HG03103 (cell line): ENCODE results near the gene DAPK1.

ENCODE experiments used
- ATAC-seq: cut with Tn5 transposase; IDR thresholded peaks from one replicate; pipeline ENCODE4 v1.9.1; 2021; ENCODE audit warnings: low read depth; ENCODE audit not compliant: unreplicated experiment

Gene DAPK1

DNA sequence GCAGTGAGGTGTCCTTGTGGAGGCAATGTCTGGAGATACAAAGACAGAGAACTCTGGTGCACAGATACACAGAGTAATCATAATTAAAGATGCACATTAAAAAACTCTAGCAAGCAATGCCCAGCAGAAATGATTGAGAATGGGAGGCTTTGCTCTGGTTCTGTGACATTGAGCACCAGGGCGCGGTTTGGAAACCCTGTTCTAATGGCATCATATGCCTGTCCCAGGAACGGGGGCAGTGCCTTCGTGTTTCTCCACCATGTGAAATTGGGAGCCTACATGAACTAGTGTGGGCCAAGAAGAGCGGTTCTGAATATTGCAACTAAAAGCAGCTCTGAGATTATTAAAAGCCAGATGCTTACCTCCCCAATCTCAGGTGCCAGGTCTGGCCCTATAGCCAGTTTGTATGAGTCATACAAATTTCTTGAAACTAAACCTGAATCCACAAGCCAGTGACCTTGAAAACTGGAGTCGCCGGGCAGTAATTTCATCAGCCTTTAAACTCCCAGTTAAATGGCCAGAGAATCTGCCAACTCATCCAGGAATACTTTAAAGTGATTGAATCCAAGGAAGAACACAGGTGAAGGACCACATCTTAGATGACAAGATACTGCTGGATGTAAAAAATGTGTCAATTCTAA lies 206.1 kb downstream of the DAPK1 start:
- no peak for ATAC-seq

DNA sequence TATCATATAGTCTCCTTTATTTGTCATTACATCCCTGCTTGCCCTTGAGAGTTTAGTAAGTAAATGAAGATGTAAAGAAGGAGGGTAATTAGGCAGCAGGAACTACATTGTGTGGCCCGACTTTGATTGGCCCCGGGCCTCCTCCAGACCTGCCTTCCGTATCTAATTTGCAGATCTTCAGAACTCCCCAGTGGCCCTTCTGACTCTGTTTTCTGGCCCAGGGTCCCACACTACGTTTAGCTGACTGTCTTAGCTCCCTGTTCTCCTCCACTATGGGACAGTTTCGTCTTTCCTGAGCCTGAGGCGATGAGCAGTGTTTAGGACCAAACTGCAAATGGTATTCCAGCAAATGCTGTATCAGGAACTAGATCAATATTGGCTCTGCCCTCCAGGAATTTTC lies 206.7 kb downstream of the DAPK1 start:
- no peak for ATAC-seq

DNA sequence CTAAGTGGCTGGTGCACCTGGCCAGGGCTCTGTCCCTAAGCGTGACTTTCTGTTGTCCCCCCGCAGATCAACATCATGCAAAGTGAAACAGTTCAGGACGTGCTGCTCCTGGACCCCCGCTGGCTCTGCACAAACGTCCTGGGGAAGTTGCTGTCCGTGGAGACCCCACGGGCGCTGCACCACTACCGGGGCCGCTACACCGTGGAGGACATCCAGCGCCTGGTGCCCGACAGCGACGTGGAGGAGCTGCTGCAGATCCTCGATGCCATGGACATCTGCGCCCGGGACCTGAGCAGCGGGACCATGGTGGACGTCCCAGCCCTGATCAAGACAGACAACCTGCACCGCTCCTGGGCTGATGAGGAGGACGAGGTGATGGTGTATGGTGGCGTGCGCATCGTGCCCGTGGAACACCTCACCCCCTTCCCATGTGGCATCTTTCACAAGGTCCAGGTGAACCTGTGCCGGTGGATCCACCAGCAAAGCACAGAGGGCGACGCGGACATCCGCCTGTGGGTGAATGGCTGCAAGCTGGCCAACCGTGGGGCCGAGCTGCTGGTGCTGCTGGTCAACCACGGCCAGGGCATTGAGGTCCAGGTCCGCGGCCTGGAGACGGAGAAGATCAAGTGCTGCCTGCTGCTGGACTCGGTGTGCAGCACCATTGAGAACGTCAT lies 208.5 kb downstream of the DAPK1 start:
- ATAC-seq: no peak

DNA sequence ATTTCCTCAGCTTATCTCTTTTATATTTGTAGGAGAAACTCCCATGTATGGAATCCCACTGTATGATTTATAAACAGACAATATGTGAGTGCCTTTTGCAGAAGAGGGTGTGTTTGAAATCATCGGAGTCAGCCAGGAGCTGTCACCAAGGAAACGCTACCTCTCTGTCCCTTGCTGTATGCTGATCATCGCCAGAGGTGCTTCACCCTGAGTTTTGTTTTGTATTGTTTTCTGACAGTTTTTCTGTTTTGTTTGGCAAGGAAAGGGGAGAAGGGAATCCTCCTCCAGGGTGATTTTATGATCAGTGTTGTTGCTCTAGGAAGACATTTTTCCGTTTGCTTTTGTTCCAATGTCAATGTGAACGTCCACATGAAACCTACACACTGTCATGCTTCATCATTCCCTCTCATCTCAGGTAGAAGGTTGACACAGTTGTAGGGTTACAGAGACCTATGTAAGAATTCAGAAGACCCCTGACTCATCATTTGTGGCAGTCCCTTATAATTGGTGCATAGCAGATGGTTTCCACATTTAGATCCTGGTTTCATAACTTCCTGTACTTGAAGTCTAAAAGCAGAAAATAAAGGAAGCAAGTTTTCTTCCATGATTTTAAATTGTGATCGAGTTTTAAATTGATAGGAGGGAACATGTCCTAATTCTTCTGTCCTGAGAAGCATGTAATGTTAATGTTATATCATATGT lies 210.3 kb downstream of the DAPK1 start:
- no peak for ATAC-seq

DNA sequence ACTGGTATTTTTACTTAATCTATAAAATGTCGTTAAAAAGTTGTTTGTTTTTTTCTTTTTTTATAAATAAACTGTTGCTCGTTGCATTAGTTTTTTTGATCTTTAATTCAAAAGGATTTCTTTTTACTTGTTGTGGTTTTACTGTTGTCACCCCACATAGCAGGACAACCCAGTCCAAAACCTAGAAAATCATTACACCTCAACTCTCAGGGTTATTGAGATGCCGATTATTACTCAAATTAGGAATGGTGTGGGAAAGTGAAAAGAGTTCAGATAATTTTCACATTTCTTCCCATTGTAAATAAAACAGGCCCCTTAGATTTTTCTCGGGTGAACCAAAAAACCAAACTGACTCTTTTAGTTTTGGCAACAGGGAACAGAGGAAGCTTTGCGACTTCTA lies 210.9 kb downstream of the DAPK1 start:
- no peak for ATAC-seq

DNA sequence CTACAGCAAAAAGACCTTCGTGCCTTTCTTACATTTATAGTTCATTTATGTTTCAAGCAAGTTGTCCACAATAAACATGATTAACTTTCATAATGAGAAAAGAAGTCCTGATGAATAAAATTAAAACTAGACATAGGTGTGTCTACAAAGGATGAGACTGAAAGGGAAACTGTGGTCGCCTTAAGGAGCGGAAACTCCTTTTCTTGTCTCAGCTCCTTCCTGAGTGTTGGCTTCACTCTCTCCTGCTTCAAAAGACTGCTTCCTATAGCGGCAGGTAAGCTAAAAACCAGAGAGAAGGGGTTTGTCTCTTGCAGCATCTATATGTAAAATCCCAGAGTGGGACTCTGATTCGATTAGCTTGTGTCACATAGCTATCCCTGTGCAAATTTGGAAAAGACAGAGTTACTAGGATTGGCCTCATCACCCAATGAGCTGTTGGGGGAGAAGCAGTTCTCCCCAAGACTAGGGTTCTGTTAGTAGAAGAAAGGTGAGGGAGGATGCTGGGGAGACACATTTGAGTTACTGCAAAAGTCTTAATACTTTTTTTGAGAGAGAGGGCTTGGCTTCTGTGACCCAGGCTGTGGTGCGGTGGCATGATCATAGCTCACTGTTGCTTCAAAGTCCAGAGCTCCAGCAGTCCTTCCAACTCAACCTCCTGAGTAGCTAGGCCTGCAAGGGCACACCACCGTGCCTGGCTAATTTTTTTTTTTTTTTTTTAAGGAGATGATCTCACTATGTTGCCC lies 211.5 kb downstream of the DAPK1 start:
- no peak for ATAC-seq

DNA sequence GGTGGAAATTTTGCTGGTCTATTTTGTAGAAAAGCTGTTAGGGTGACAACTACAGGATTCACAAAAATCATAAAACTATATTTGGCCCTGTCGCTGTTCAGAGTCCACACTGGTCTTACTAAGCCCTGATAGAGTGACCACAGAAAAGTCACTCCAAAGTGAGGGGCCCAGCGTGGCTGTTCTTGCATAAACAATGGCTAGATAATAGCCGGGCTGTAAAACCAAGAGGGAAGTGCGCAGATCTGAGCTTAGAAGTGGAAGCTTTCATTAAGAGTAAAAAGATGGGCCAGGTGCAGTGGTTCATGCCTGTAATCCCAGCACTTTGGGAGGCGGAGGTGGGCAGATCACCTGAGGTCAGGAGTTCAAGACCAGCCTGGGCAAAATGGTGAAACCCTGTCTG lies 212.8 kb downstream of the DAPK1 start:
- ATAC-seq: no peak

DNA sequence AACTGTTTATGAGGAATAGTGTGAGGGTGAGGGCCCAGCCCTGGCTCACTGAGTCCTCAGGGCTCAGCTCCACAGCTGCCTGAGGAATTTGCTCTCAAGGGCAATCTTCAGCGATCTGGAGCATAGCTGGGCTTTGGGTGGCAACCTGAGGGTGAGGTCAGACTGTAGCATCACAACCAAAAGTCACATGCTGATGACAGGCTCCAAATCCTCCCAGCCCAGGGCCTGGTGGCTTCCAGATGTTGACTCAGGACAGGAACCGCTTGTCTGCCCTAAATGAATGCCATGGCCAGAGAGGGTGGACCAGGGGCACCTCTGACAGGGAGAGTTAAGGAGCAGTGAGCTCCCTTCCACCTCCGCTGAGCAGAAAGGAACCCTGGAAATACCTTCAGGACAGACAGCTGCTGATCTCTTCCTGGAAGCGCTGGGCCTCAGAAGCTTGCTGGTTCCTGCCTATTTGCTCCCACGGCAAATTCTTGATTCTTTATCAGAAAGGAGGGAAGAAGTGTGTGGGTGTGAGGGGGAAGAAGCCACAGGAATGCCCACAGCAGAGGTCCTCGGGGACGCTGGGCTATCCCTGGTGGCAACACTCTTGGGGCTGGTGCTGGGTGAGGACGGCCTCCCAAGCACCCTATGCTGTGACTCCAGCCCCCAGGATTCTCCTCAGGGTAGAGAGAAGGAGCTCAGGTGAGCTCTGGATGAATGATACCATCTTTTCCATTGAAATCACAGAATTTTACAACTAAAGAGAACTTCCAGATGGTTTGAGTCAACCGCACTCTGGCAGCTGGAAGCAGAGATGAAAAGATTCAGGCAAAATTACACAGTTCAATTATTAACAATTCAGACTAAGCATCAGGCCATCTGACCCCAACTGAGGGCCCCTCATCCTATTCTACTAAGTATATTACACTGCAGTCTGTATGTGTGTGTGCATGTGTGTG lies 214.5 kb downstream of the DAPK1 start:
- no peak for ATAC-seq

DNA sequence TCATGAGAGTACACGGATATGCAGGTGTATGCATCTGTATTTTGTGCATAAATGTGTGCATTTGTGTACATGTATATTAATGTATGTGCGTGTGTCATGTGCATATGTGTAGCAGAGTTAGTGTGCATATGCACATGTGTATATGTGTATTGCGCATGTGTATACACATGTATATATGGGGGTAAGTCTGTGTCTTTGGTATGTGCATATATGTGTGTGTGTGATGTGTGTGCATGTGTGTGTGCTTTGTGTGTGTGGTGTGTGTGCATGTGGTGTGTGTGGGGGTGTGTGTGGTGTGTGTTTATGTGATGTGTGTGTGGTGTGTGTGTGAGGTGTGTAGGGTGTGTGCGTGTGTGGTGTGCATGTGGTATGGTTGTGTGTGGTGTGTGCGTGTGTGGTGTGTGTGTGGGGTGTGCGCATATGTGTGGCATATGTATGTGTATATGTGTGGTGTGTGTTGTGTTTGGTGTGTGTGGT lies 215.2 kb downstream of the DAPK1 start:
- no peak for ATAC-seq

DNA sequence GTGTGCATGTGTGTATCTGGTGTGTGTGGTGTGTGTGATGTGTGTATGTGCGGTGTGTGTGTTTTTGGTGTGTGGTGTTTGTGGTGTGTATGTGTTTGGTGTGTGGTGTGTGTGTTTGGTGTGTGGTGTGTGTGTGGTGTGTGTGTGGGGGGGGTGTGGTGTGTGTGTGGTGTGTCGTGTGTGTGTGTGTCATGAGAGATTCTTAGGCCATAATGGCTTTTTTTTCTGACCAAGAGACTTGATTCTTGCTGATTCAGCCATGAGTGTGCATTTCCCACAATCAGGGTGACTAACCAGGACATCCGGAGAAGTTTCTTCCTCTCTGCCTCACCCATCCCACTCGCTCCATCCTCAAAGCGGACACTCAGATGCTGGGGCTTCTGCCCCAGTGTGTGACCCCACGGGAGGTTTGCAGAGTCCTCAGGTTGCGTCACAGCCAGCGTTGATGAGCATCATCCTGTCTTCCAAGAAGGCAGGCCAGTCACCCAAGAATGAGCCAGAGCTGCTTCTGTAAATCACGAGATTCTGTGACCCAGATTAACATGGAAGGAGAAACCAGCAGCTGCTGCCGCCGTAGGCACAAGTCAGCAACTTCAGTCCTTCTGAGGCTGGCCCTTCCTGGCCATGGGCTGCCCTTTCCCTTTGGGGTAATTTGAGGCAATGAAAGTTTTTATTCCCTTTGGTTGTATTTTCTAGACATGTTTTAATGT lies 215.8 kb downstream of the DAPK1 start:
- ATAC-seq: no peak

DNA sequence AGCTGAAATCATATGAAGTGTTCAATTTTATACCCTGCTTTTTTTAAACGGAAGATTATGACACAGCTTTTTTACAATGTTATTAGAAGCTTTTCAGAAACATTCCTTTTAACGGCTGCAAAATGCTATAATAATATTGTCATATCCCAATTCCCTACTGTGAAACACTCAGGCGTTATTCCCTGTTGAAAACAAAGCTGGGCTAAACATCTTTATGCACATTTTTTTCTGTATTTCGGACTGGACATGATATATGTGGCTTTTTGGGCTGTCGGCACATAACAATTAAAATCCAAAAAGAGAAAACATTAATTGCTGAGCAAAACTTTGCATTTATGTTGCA lies 216.3 kb downstream of the DAPK1 start:
- no peak for ATAC-seq

DNA sequence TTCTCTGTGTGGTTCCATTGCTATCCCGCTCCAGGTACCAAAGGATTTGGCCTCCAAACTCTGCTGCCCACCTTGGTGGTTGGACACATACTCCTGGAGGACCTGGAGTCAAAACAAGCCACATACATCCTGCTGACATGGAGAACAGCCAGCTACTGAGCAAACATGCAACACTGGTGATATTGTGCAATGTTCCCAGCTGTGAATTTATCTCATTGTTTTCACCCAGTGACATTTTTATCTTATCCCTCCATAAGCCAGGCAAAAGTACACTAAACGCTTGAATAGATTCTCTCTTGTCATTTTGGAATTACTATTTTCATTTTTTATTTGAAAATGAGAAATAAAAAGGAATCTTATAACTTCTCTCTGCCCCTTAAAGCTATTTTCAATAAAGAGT lies 217.2 kb downstream of the DAPK1 start:
- ATAC-seq: no peak

DNA sequence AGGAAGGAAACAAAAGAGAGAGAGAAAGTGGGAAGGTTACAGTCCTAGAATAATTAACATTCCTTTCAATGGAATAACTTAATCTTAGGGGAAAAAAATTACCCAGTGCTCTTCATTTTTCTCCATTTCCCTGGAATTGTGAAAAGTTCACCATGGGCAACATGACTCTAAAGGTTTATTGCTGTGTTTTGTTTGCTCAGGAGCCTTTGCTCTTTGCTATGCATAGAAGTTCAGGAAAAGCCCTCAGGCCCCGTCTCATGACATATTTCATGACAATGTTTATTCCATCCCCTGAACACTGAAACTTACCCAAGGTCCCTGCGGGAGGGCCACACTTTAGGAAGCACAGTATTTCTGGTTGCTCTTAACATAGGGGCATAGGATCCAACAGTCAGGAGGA lies 218.5 kb downstream of the DAPK1 start:
- no peak for ATAC-seq

DNA sequence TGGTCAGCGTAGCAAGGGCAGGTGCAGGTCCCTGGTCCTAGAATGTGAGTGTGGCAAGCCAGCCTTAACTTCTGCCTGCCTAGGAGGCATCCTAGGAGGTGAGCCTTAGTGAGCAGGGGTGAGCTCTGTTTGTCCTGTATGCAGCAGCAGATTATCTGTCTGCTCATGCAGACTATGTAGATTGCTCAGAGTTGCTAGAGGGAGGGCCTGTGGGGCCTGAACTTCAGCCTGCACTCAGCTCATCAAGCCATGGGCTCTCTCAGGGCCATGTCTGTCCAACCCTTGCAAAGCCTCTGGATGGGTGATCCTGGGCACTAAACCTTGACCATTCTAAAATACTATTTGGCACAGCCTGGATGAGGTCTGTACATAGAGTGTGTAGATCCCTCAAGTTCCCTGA lies 219.8 kb downstream of the DAPK1 start:
- ATAC-seq: no peak

DNA sequence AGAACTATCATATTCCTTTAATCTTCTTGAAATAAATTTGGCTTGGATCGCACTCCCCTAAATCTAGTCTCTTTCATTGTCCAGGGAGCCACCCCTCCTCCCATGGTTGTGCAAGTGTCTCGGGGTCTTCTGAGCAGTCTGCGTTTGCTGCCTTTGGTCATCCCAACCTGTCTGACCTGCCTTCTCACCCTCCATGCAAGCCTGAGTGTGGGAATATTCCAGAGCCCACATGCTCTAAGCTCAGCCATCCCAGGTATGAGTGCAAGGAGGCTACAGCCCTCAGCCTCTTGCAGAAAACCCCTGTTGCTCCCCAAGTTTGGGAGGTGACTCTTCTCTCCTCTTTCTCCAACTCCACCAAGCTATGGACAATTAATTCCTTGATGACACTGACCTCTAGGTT lies 220.6 kb downstream of the DAPK1 start:
- ATAC-seq: no peak

DNA sequence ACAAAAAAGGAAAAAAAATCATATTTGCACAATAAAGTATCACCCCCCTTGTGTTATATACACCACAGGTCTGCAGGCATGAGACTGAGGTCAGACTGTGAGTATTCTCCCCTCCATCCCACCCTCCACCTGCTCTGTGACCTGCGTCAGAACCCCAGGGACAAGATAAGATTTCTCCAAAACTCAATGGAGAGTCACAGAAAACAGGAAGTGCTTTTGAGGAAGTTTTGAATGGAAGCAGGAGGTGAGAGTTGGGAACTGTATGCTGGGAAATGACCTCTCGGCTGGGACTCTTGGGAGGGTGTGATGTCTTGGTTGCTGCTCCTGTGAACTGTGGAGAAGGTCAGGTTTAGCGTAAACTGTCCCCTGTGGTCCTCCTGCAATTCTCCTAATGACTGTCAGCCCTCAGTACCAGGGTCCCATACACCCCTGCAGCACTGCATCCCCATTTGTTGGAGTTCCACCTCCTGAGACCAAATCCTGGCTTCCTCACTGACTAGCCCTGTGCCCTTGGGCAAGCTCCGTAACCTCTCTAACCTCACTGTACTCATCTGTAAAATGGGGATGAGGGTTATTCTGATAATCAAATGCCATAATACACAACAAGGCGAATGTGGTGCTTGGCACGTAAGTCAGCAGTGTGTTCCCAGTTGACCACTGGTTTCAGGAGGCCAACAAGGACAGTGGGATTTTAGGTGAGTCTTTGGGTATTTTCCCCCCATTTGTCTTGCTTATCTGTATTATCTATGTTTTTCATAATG lies 221.4 kb downstream of the DAPK1 start:
- no peak for ATAC-seq

DNA sequence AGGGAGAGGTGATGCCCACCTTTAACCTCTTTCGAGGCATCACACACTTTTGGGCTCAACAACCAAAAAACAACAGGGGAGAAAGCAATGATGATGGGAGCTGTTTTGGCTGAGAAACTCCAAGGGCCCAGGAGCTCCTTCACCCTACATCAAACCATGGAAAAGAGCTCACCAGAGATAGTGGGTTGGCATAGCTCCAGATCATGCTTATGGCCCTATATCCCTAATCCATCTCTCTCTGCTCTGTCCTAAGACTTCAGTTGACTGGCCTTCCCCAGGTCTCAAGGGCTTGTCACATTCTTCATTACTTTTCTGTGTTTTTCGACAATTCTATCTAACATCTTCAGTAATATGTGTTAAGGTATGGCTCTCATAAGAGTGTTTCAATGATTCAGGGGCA lies 222.5 kb downstream of the DAPK1 start:
- ATAC-seq: no peak

DNA sequence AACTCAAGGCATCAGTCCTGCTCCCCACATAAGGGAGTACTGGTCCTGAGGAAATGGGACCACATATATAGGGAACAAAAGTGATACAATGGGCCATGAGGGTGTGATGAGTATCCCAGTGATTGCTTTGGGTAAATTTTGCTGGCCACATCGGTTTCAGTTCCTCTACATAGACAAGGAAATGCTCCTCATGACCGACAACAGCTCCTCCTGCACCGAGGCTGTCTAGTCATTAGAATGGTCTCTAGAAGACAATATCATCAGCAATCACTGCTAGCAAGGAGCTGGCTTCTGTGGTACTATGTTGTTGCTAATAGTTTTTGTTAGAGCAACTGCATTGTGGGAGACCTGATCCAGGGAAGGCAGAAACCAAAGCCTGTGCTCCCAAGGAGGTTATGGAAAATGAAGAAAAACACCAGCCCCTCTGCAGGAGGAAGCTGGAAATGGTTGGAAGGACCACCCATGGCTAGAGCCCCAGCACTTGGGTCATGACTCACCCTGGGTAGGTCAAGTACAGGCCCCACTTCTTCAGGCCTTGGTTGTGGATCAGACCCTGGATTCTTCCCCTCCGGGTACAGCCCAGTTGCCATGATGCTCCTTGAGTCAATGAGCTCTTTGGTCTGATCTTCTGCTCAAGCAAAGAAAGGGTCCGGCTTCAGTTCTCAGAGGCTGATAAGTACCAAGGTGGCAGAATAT lies 224.9 kb downstream of the DAPK1 start:
- no peak for ATAC-seq
